Measurements from ENCODE around the gene TMPRSS11B.

GRCh38 chr4:68245594-68245993 is at the start of gene TMPRSS11B:
- TF ChIP-seq, protein P1, sequence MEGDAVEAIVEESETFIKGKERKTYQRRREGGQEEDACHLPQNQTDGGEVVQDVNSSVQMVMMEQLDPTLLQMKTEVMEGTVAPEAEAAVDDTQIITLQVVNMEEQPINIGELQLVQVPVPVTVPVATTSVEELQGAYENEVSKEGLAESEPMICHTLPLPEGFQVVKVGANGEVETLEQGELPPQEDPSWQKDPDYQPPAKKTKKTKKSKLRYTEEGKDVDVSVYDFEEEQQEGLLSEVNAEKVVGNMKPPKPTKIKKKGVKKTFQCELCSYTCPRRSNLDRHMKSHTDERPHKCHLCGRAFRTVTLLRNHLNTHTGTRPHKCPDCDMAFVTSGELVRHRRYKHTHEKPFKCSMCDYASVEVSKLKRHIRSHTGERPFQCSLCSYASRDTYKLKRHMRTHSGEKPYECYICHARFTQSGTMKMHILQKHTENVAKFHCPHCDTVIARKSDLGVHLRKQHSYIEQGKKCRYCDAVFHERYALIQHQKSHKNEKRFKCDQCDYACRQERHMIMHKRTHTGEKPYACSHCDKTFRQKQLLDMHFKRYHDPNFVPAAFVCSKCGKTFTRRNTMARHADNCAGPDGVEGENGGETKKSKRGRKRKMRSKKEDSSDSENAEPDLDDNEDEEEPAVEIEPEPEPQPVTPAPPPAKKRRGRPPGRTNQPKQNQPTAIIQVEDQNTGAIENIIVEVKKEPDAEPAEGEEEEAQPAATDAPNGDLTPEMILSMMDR (IDR thresholded peaks at IDR 0.05): no peak
- TF ChIP-seq POLR2A (IDR thresholded peaks at IDR 0.05) (no peak), EP300 (IDR thresholded peaks at IDR 0.05) (no peak), POLR2AphosphoS5 (IDR thresholded peaks at IDR 0.05) (no peak)

Measured in gastroesophageal sphincter (tissue), 3 donors.